ENCODE results near the gene PAN3. TPM values are rescaled to one million over a fixed set of nuclear protein-coding genes. Genes with fewer than 3 reads are reported as not detected.
A peak's percentile ranks its signal among the peaks of the same experiment; 100 is the strongest.
"Not testable (repeated sequence)": the region's sequence is repeated elsewhere in the genome, so short reads cannot be mapped to it uniquely, and the experiment has no call there.

Gene PAN3
- total RNA-seq, 1 experiment from 2014 or later, result 18.5 TPM

DNA sequence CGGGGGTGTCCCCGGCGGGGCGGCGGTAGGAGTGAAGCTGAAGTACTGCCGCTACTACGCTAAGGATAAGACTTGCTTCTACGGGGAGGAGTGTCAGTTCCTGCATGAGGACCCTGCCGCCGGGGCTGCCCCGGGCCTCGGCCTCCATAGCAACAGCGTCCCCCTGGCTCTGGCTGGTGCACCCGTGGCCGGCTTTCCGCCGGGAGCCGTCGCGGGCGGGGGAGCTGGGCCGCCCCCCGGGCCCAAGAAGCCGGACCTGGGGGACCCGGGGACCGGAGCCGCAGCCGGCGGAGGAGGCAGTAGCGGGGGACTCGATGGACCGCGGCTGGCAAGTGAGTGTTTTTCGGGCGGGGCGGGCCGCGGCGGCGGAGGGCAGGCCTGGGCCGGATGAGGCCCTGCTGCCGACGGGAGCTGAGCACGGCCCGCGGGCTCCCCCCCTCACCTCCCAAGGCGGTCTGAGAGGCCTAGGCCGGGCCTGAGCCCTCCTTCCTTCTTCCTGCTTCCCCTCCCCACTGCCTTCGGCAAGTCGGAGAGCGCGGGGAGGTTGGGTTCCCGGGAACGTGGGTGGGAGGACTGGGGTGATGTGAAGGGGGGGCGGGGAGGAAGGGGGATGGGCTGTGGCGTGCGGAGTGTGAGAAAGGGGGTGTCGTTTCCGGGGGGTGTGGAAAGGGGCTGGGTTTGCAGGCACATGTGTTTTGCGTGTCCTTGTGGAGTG, 568 bp downstream of the PAN3 start:
- H3K4me1 ChIP-seq (ENCODE audit: control insufficient read depth, insufficient read depth, low read length), result peaks cover 10% of the 10 kb centered on the region
- intact Hi-C loops (cut with micrococcal nuclease; ENCODE audit: unreplicated experiment) (no loop called here), in situ Hi-C loops (cut with HindIII; ENCODE audit: low pct_unique_long_range_greater_than_20kb, low sequenced_read_pairs) (no loop called here)
- peak overlapping the region; percentile 81 for H3K27ac ChIP-seq (ENCODE audit: low read length)
- no peak for DNase-seq (ENCODE audit: low read depth, low spot score)
- H3K4me3 ChIP-seq (ENCODE audit: low read depth in 2 of 2, low read length in 2 of 2), result peak overlapping the region; percentile 72 to 85
- TF ChIP-seq POLR2AphosphoS5 (IDR thresholded peaks at IDR 0.05; ENCODE audit: low read depth, low read length), result no peak
- H3K9me3 ChIP-seq (ENCODE audit: control insufficient read depth, insufficient read depth, low read depth, low read length), result no peaks in the 10 kb centered on the region
- ChIA-PET POLR2A (interaction anchor here (0.6 to 0.7 kb wide), 3 partner anchors 41 to 993 kb away, joined by 3 to 14 read pairs (median 8); no protein-coding TSS in a partner anchor), CTCF (no interaction called here)
- H3K36me3 ChIP-seq (ENCODE audit: control insufficient read depth, insufficient read depth, low read length), result peaks cover 6% of the 10 kb centered on the region; the same call in 1 of the 2 replicates
- BruUV-seq (replicated peaks), result no TSS peak
- no peaks in the 10 kb centered on the region for H3K27me3 ChIP-seq (ENCODE audit: control insufficient read depth, insufficient read depth, low read length)
- ATAC-seq, result peak; percentile 81

DNA sequence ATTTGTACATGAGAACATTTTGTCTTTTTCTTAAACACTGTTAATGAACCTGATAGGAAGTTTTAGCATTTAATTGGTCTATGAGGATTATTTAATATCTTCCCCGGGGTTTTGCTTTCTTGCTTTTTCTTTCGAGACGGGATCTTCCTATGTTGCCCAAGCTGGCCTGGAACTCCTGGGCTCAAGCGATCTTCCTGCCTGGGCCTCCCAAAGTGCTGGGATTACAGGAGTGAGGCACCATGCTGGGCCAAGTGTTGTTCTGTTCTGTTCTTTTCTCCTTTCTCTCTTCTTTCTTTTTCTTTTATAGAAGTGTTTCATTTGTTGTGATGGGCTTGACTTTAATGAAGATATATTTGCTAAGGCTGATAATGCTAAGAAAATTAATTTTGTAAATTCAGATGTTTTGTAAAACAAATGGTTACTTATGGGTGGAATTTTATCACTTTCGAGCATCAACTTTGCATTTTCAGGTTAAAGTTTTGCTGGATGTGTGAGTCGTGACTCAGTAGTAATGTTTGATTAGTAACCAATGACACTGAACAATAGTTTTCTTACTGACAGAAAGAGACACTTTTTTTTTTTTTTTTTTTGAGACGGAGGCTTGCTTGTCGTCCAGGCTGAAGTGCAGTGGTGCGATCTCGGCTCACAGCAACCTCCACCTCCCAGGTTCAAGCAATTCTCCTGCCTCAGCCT, 2.2 kb downstream of the PAN3 start:
- ChIA-PET CTCF (no interaction called here), POLR2A (no interaction called here)
- intact Hi-C loops (cut with micrococcal nuclease; ENCODE audit: unreplicated experiment), result no loop called here
- no TSS peak for BruUV-seq (replicated peaks)
- no peak for DNase-seq (ENCODE audit: low read depth, low spot score)
- Histone ChIP-seq H3K4me3 (ENCODE audit: low read depth in 2 of 2, low read length in 2 of 2) (peak overlapping the region; percentile 72 to 85), H3K27ac (ENCODE audit: low read length) (peak overlapping the region; percentile 59), H3K9me3 (ENCODE audit: control insufficient read depth, insufficient read depth, low read depth, low read length) (no peaks in the 10 kb centered on the region), H3K27me3 (ENCODE audit: control insufficient read depth, insufficient read depth, low read length) (no peaks in the 10 kb centered on the region), H3K36me3 (ENCODE audit: control insufficient read depth, insufficient read depth, low read length) (peaks cover 6% of the 10 kb centered on the region; the same call in 1 of the 2 replicates), H3K4me1 (ENCODE audit: control insufficient read depth, insufficient read depth, low read length) (peaks cover 10% of the 10 kb centered on the region)
- TF ChIP-seq POLR2AphosphoS5 (IDR thresholded peaks at IDR 0.05; ENCODE audit: low read depth, low read length) (no peak), SIN3A (IDR thresholded peaks at IDR 0.05; ENCODE audit: borderline replicate concordance, insufficient read depth, low read depth, low read length) (no peak), TCF7L2 (IDR thresholded peaks at IDR 0.05; ENCODE audit: low read depth, low read length) (no peak)
- TF ChIP-seq, protein P1, sequence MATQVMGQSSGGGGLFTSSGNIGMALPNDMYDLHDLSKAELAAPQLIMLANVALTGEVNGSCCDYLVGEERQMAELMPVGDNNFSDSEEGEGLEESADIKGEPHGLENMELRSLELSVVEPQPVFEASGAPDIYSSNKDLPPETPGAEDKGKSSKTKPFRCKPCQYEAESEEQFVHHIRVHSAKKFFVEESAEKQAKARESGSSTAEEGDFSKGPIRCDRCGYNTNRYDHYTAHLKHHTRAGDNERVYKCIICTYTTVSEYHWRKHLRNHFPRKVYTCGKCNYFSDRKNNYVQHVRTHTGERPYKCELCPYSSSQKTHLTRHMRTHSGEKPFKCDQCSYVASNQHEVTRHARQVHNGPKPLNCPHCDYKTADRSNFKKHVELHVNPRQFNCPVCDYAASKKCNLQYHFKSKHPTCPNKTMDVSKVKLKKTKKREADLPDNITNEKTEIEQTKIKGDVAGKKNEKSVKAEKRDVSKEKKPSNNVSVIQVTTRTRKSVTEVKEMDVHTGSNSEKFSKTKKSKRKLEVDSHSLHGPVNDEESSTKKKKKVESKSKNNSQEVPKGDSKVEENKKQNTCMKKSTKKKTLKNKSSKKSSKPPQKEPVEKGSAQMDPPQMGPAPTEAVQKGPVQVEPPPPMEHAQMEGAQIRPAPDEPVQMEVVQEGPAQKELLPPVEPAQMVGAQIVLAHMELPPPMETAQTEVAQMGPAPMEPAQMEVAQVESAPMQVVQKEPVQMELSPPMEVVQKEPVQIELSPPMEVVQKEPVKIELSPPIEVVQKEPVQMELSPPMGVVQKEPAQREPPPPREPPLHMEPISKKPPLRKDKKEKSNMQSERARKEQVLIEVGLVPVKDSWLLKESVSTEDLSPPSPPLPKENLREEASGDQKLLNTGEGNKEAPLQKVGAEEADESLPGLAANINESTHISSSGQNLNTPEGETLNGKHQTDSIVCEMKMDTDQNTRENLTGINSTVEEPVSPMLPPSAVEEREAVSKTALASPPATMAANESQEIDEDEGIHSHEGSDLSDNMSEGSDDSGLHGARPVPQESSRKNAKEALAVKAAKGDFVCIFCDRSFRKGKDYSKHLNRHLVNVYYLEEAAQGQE (IDR thresholded peaks at IDR 0.05; ENCODE audit: insufficient read depth in 1 of 2, low read depth in 2 of 2, low read length in 1 of 2), result no peak
- TF ChIP-seq, protein P2, sequence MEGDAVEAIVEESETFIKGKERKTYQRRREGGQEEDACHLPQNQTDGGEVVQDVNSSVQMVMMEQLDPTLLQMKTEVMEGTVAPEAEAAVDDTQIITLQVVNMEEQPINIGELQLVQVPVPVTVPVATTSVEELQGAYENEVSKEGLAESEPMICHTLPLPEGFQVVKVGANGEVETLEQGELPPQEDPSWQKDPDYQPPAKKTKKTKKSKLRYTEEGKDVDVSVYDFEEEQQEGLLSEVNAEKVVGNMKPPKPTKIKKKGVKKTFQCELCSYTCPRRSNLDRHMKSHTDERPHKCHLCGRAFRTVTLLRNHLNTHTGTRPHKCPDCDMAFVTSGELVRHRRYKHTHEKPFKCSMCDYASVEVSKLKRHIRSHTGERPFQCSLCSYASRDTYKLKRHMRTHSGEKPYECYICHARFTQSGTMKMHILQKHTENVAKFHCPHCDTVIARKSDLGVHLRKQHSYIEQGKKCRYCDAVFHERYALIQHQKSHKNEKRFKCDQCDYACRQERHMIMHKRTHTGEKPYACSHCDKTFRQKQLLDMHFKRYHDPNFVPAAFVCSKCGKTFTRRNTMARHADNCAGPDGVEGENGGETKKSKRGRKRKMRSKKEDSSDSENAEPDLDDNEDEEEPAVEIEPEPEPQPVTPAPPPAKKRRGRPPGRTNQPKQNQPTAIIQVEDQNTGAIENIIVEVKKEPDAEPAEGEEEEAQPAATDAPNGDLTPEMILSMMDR (IDR thresholded peaks at IDR 0.05), result no peak
- in situ Hi-C loops (cut with HindIII; ENCODE audit: low pct_unique_long_range_greater_than_20kb, low sequenced_read_pairs), result no loop called here
- ATAC-seq, result no peak

DNA sequence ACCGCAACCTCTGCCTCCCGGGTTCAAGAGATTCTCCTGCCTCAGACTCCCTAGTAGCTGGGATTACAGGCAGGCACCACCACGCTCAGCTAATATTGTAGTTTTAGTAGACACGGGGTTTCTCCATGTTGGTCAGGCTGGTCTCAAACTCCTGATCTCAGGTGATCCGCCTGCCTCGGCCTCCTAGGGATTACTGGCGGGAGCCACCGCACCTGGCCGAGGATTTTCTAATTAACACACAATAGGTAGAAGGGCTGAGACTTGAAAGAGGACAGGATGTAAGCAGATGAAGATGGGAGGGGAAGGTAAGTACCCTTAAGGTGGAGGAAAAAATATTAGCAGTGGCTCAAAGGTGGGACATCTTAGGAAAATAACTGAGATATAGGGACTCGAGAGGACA, 3.2 kb downstream of the PAN3 start:
- CTCF ChIA-PET; intact Hi-C loops (cut with micrococcal nuclease; ENCODE audit: unreplicated experiment); H3K27ac ChIP-seq (ENCODE audit: low read length); DNase-seq (ENCODE audit: low read depth, low spot score); ATAC-seq; H3K4me3 ChIP-seq (ENCODE audit: low read depth in 2 of 2, low read length in 2 of 2); BruUV-seq (replicated peaks); H3K9me3 ChIP-seq (ENCODE audit: control insufficient read depth, insufficient read depth, low read depth, low read length); in situ Hi-C loops (cut with HindIII; ENCODE audit: low pct_unique_long_range_greater_than_20kb, low sequenced_read_pairs); H3K36me3 ChIP-seq (ENCODE audit: control insufficient read depth, insufficient read depth, low read length); H3K27me3 ChIP-seq (ENCODE audit: control insufficient read depth, insufficient read depth, low read length); POLR2A ChIA-PET: not testable (repeated sequence)
- peaks cover 10% of the 10 kb centered on the region for H3K4me1 ChIP-seq (ENCODE audit: control insufficient read depth, insufficient read depth, low read length)

Data from Panc1 (cell line).